B cell (primary cell): ENCODE measurements around the gene SIK1.

Source experiments
- EZH2 ChIP-seq: IDR thresholded peaks from 2 replicates; pipeline ENCODE4 v1.6.1; 2012; ENCODE audit warnings: borderline replicate concordance, low read depth, mild to moderate bottlenecking, moderate library complexity, low read length; ENCODE audit not compliant: insufficient read depth, poor library complexity, severe bottlenecking
- TF ChIP-seq, protein P1 (sequence below): fragments of 200-600 bp; IDR thresholded peaks from one replicate; pipeline ENCODE4 v1.8.0; 2022; ENCODE audit warnings: antibody characterized with exemption, mild to moderate bottlenecking

GRCh38 chr21:43376478-43376882 lies 50.5 kb downstream of the SIK1 start:
- TF ChIP-seq EZH2, result no peak
- TF ChIP-seq, protein P1, sequence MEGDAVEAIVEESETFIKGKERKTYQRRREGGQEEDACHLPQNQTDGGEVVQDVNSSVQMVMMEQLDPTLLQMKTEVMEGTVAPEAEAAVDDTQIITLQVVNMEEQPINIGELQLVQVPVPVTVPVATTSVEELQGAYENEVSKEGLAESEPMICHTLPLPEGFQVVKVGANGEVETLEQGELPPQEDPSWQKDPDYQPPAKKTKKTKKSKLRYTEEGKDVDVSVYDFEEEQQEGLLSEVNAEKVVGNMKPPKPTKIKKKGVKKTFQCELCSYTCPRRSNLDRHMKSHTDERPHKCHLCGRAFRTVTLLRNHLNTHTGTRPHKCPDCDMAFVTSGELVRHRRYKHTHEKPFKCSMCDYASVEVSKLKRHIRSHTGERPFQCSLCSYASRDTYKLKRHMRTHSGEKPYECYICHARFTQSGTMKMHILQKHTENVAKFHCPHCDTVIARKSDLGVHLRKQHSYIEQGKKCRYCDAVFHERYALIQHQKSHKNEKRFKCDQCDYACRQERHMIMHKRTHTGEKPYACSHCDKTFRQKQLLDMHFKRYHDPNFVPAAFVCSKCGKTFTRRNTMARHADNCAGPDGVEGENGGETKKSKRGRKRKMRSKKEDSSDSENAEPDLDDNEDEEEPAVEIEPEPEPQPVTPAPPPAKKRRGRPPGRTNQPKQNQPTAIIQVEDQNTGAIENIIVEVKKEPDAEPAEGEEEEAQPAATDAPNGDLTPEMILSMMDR, result no peak
